SK-N-SH (cell line): ENCODE measurements around the gene VIPR2. TPM values are rescaled to one million over a fixed set of nuclear protein-coding genes. Genes with fewer than 3 reads are reported as not detected.

ENCODE experiments used
- CTCF ChIA-PET: fragments of 300-600, 350-600 bp; formaldehyde crosslinking; extraction: SDS; loops from one replicate; lab custom pipeline; 2021; lab: Yijun Ruan, JAX
- POLR2A ChIA-PET: fragments of 350-600 bp; sonication (Branson Sonifier 250); formaldehyde crosslinking; extraction: SDS; loops from one replicate; lab custom pipeline; 2020; ENCODE audit warnings: antibody characterized with exemption, inconsistent platforms; lab: Yijun Ruan, JAX
- DNase-seq: peaks from one replicate; pipeline ENCODE4 v3.0.0; 2012
- H2AFZ ChIP-seq: fragments of 200-600 bp; sonication (generic); 2 replicates; pipeline ENCODE4 v1.8.1; 2016; ENCODE audit warnings: antibody characterized with exemption, mild to moderate bottlenecking, low read depth
- H3F3A ChIP-seq: fragments of 200-600 bp; sonication (generic); replicated peaks from 2 replicates; pipeline ENCODE3; 2016; ENCODE audit warnings: antibody characterized with exemption, mild to moderate bottlenecking; ENCODE audit not compliant: insufficient read depth
- H3K27ac ChIP-seq, 2 experiments: fragments of 200-500 bp in 1 of 2; fragments of 200-600 bp in 1 of 2; sonication (Bioruptor generic) in 1 of 2; sonication (generic), shearing (Covaris generic) in 1 of 2; 2 replicates each; pipeline versions ENCODE4 v1.5.1 to v1.6.1; 2014 to 2016; ENCODE audit warnings: low read depth in 2 of 2, inconsistent platforms in 1 of 2, low read length in 1 of 2, mild to moderate bottlenecking in 1 of 2, mixed read lengths in 1 of 2
- H3K27me3 ChIP-seq: fragments of 200-600 bp; sonication (generic), shearing (Covaris generic); 2 replicates; pipeline ENCODE4 v1.6.1; 2016; ENCODE audit warnings: mixed run types; ENCODE audit not compliant: insufficient read depth
- H3K36me3 ChIP-seq, 2 experiments: fragments of 200-500 bp in 1 of 2; fragments of 200-600 bp in 1 of 2; sonication (Bioruptor generic) in 1 of 2; sonication (generic) in 1 of 2; replicated peaks in 1 of 2; 2 replicates each; pipeline versions ENCODE3 to v1.5.1; 2014 to 2016; ENCODE audit warnings: low read length in 1 of 2, mild to moderate bottlenecking in 1 of 2; ENCODE audit not compliant: insufficient read depth in 2 of 2, control insufficient read depth in 1 of 2
- H3K4me1 ChIP-seq, 2 experiments: fragments of 200-500 bp in 1 of 2; fragments of 200-600 bp in 1 of 2; sonication (Bioruptor generic) in 1 of 2; sonication (generic), shearing (Covaris generic) in 1 of 2; 2 replicates each; pipeline versions ENCODE4 v1.5.1 to v1.6.1; 2014 to 2016; ENCODE audit warnings: low read depth in 1 of 2, low read length in 1 of 2, mixed run types in 1 of 2; ENCODE audit not compliant: insufficient read depth in 2 of 2, control insufficient read depth in 1 of 2
- H3K4me2 ChIP-seq: fragments of 200-600 bp; sonication (generic), shearing (Covaris generic); 2 replicates; pipeline ENCODE4 v1.6.1; 2017; ENCODE audit warnings: mixed run types
- H3K4me3 ChIP-seq, 2 experiments: fragments of 200-500 bp in 1 of 2; fragments of 200-600 bp in 1 of 2; sonication (Bioruptor generic) in 1 of 2; sonication (generic), shearing (Covaris generic) in 1 of 2; 2 replicates each; pipeline versions ENCODE4 v1.5.1 to v1.8.1; 2014 to 2016; ENCODE audit warnings: low read depth in 2 of 2, inconsistent platforms in 1 of 2, low read length in 1 of 2, mild to moderate bottlenecking in 1 of 2, mixed read lengths in 1 of 2, moderate library complexity in 1 of 2
- H3K79me2 ChIP-seq: fragments of 200-600 bp; sonication (generic); 2 replicates; pipeline ENCODE4 v1.8.1; 2017; ENCODE audit warnings: mild to moderate bottlenecking; ENCODE audit not compliant: insufficient read depth
- H3K9ac ChIP-seq: fragments of 200-600 bp; sonication (generic); 2 replicates; pipeline ENCODE4 v1.6.1; 2017; ENCODE audit warnings: mixed run types
- H3K9me2 ChIP-seq: fragments of 200-600 bp; sonication (generic); 2 replicates; pipeline ENCODE4 v1.6.1; 2017; ENCODE audit warnings: mixed run types
- H3K9me3 ChIP-seq: fragments of 200-600 bp; sonication (generic); 2 replicates; pipeline ENCODE4 v1.6.1; 2017; ENCODE audit warnings: mixed run types, mild to moderate bottlenecking, moderate library complexity
- H4K20me1 ChIP-seq: fragments of 200-600 bp; sonication (generic); 2 replicates; pipeline ENCODE4 v1.6.1; 2017; ENCODE audit warnings: mild to moderate bottlenecking, mixed run types; ENCODE audit not compliant: insufficient read depth
- ELF1 ChIP-seq: IDR thresholded peaks from 2 replicates; pipeline ENCODE4 v1.4.0; 2012
- EZH2phosphoT487 ChIP-seq: fragments of 200-600 bp; sonication (generic); IDR thresholded peaks from 2 replicates; pipeline ENCODE4 v1.6.1; 2017; ENCODE audit warnings: low read depth, mixed run types, mild to moderate bottlenecking, antibody characterized with exemption, moderate library complexity, borderline replicate concordance
- FOSL2 ChIP-seq: IDR thresholded peaks from 2 replicates; pipeline ENCODE4 v1.4.0; 2012; ENCODE audit warnings: low read depth, mild to moderate bottlenecking, moderate library complexity, borderline replicate concordance
- GABPA ChIP-seq: IDR thresholded peaks from 2 replicates; pipeline ENCODE4 v1.4.0; 2012; ENCODE audit warnings: low read depth, mild to moderate bottlenecking
- GATA2 ChIP-seq: sonication (generic); formaldehyde crosslinking; IDR thresholded peaks from 2 replicates; pipeline ENCODE4 v1.5.0; 2020; ENCODE audit warnings: mild to moderate bottlenecking, missing genetic modification reagents
- MXI1 ChIP-seq: IDR thresholded peaks from 2 replicates; pipeline ENCODE4 v1.6.1; 2012; ENCODE audit warnings: mild to moderate bottlenecking, low read depth, low read length, improper control_type of control experiment
- NFIC ChIP-seq: IDR thresholded peaks from 2 replicates; pipeline ENCODE4 v1.4.0; 2012; ENCODE audit warnings: borderline replicate concordance
- RAD21 ChIP-seq: IDR thresholded peaks from 2 replicates; pipeline ENCODE4 v1.6.1; 2012; ENCODE audit warnings: mild to moderate bottlenecking, low read length
- RCOR1 ChIP-seq: fragments of 150-350 bp; IDR thresholded peaks from 2 replicates; pipeline ENCODE4 v1.6.1; 2017; ENCODE audit warnings: antibody characterized with exemption, low read length
- RFX5 ChIP-seq: IDR thresholded peaks from 2 replicates; pipeline ENCODE4 v1.6.1; 2012; ENCODE audit warnings: mild to moderate bottlenecking, improper control_type of control experiment, low read length
- RXRA ChIP-seq: IDR thresholded peaks from 2 replicates; pipeline ENCODE4 v1.4.0; 2012; ENCODE audit warnings: low read depth, mild to moderate bottlenecking, borderline replicate concordance
- SMC3 ChIP-seq: IDR thresholded peaks from 2 replicates; pipeline ENCODE4 v1.6.1; 2012; ENCODE audit warnings: low read depth, low read length, improper control_type of control experiment
- TCF12 ChIP-seq: IDR thresholded peaks from 2 replicates; pipeline ENCODE4 v1.4.0; 2012
- TEAD4 ChIP-seq: IDR thresholded peaks from 2 replicates; pipeline ENCODE4 v1.4.0; 2012; ENCODE audit warnings: mild to moderate bottlenecking, borderline replicate concordance; ENCODE audit not compliant: insufficient read depth
- YY1 ChIP-seq: IDR thresholded peaks from 2 replicates; pipeline ENCODE4 v1.4.0; 2012; ENCODE audit warnings: low read depth, mild to moderate bottlenecking
- WGBS: methylation state at CpG from one replicate; pipeline ENCODE4 v1.1.6; 2017; ENCODE audit warnings: low lambda C conversion rate; 5-methylcytosine and 5-hydroxymethylcytosine counted together
- polyA plus RNA-seq, 3 experiments: library from polyadenylated mRNA; depleted of rRNA; stranded (reverse); fragments of >200 nt; gene quantifications; 2 replicates each; pipeline ENCODE4 v1.2.3, GENCODE V29; 2012
- TF ChIP-seq, protein P1 (sequence below): IDR thresholded peaks from 2 replicates; pipeline ENCODE4; 2012
- TF ChIP-seq, protein P2 (sequence below): IDR thresholded peaks from 2 replicates; pipeline ENCODE4 v1.4.0; 2012; ENCODE audit warnings: low read depth

Gene VIPR2
- polyA plus RNA-seq, 1 of the 3 experiments (the other 2 are of a cell fraction), result not detected

DNA sequence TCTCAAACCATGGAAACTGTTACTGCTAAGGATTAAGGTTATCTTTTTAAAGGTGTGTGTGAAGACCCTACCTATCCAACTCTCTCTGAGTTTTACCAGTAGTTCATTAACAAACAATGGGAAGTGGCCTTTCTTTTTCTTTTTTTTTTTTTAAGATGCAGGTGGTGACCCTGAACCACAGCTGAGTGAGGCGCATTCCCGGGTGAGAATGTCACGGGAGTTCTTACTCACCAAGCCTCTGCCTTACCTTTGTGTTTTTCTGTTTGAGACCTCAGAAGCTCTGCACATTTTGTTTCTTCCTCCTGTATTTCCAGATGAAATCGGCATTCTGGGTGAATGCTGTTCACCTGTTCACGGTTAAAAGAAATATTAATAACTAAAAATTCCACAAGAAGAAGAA, 2.5 kb downstream of the VIPR2 start:
- Histone ChIP-seq H4K20me1 (no peaks in the 10 kb centered on the region), H3K4me2 (no peak overlapping the region), H3K36me3 (no peaks in the 10 kb centered on the region), H3F3A (no peaks in the 10 kb centered on the region), H3K9ac (no peak overlapping the region), H3K27ac (no peak overlapping the region), H2AFZ (no peak overlapping the region), H3K27me3 (no peaks in the 10 kb centered on the region), H3K4me1 (peaks cover 0 to 13% of the 10 kb centered on the region in 2 experiments; a peak in 1 of 4 replicates), H3K9me3 (no peaks in the 10 kb centered on the region), H3K9me2 (no peaks in the 10 kb centered on the region), H3K4me3 (no peak overlapping the region), H3K79me2 (no peaks in the 10 kb centered on the region)
- WGBS, result 62% methylated on average over 5 of the region's 5 CpGs
- ChIA-PET POLR2A (no interaction called here), CTCF (interaction anchor here (1.2 to 1.8 kb wide), 4 partner anchors 14 to 112 kb away, joined by 3 to 4 read pairs (median 3); no protein-coding TSS in a partner anchor)
- no peak for TF ChIP-seq TCF12
- no peak for TF ChIP-seq GATA2 (CRISPR knock-in tag)
- DNase-seq, result no peak

GRCh38 chr7:159141660-159142059, 3.0 kb downstream of the VIPR2 start:
- H3K9ac ChIP-seq, result no peak overlapping the region
- H3K4me2 ChIP-seq, result no peak overlapping the region
- no peaks in the 10 kb centered on the region for H3K27me3 ChIP-seq
- H3K36me3 ChIP-seq, result no peaks in the 10 kb centered on the region
- H2AFZ ChIP-seq, result no peak overlapping the region
- H3K79me2 ChIP-seq, result no peaks in the 10 kb centered on the region
- no peak overlapping the region for H3K27ac ChIP-seq
- ChIA-PET POLR2A (no interaction called here), CTCF (interaction anchor here (1.2 to 1.8 kb wide), 4 partner anchors 13 to 111 kb away, joined by 3 to 4 read pairs (median 3); no protein-coding TSS in a partner anchor)
- no peaks in the 10 kb centered on the region for H3K9me3 ChIP-seq
- H3K9me2 ChIP-seq, result no peaks in the 10 kb centered on the region
- DNase-seq, result no peak
- no peaks in the 10 kb centered on the region for H3F3A ChIP-seq
- H3K4me3 ChIP-seq, result no peak overlapping the region
- TF ChIP-seq RAD21, result peak; percentile 58
- TF ChIP-seq RFX5, result no peak
- TF ChIP-seq SMC3, result peak; percentile 26; the same call in 1 of the 2 replicates
- TF ChIP-seq TCF12, result no peak
- no peak for TF ChIP-seq RXRA
- no peak for TF ChIP-seq MXI1
- TF ChIP-seq ELF1, result no peak
- no peaks in the 10 kb centered on the region for H4K20me1 ChIP-seq
- WGBS, result 39% methylated on average over 6 of the region's 6 CpGs
- peaks cover 0 to 13% of the 10 kb centered on the region in 2 experiments; a peak in 1 of 4 replicates for H3K4me1 ChIP-seq

- Histone ChIP-seq H3K27me3 (no peaks in the 10 kb centered on the region), H3K79me2 (no peaks in the 10 kb centered on the region), H3K27ac (no peak overlapping the region), H3F3A (no peaks in the 10 kb centered on the region), H2AFZ (no peak overlapping the region), H3K36me3 (no peaks in the 10 kb centered on the region), H3K9ac (no peak overlapping the region), H3K9me3 (no peaks in the 10 kb centered on the region), H3K4me1 (peaks cover 0 to 13% of the 10 kb centered on the region in 2 experiments; a peak in 1 of 4 replicates), H3K9me2 (no peaks in the 10 kb centered on the region), H3K4me2 (no peak overlapping the region), H3K4me3 (no peak overlapping the region), H4K20me1 (no peaks in the 10 kb centered on the region)
- no peak for DNase-seq
- CTCF ChIA-PET, result interaction anchor here (1.3 to 1.8 kb wide), 3 partner anchors 13 to 110 kb away, joined by 3 to 4 read pairs (median 3); no protein-coding TSS in a partner anchor
- no peak for TF ChIP-seq EZH2phosphoT487
- TF ChIP-seq RCOR1, result no peak
- TF ChIP-seq, protein P1, sequence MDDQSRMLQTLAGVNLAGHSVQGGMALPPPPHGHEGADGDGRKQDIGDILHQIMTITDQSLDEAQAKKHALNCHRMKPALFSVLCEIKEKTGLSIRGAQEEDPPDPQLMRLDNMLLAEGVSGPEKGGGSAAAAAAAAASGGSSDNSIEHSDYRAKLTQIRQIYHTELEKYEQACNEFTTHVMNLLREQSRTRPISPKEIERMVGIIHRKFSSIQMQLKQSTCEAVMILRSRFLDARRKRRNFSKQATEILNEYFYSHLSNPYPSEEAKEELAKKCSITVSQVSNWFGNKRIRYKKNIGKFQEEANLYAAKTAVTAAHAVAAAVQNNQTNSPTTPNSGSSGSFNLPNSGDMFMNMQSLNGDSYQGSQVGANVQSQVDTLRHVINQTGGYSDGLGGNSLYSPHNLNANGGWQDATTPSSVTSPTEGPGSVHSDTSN, result no peak
- no peak for TF ChIP-seq GABPA
- no peak for TF ChIP-seq YY1
- TF ChIP-seq, protein P2, sequence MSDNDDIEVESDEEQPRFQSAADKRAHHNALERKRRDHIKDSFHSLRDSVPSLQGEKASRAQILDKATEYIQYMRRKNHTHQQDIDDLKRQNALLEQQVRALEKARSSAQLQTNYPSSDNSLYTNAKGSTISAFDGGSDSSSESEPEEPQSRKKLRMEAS, result no peak
- no peak for TF ChIP-seq TEAD4
- no peak for TF ChIP-seq NFIC
- no peak for TF ChIP-seq FOSL2
- no peak for TF ChIP-seq TCF12
- no peak for TF ChIP-seq SMC3
- POLR2A ChIA-PET, result no interaction called here
- 57% methylated on average over 14 of the region's 14 CpGs for WGBS
Observed at GRCh38 chr7:159141167-159141566, 3.5 kb downstream of the VIPR2 start.
